ENCODE data around the gene NOTCH2. TPM values are rescaled to one million over a fixed set of nuclear protein-coding genes. Genes with fewer than 3 reads are reported as not detected.

Gene NOTCH2
- total RNA-seq, 1 donor from 2014 or later = 66.6 TPM

DNA sequence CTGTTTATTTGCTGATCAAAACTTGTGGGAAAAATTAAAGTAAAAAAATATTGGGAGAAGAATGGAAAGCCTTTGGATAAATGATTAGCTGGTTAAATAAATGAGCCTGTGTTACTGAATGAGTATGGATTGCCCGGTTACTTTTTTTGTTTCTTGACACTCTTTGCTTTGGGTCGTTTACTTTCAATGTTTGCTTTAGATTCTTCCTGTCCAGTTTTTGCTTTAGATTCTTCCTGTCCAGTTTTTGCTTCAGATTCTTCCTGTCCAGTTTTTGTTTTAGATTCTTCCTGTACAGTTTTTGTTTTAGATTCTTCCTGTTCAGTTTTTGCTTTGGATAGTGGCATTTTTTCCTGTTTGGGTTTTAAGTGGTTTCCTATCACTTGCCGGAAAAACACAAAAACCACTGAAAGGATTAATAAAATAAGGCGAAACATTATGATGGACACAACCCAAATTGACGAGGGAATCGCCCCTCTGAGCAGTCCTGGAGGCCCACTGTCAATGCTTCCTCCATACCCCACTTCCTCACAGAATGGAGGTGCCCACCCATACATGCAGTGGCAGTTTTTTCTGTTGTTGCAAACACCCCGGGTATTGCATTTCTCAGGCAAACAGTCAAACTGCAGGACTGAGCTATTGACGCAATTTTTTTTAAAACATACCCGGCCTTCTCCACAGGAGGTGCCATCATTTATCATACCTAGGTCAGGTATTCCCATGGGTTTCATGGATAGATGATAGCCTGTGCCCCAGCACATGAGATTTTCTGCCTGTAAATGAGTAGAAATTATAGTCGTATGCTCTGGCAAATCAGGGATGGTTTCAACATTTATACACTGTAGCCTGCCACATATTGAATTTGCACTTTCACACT lies 175.4 kb downstream of the NOTCH2 start:
- H3K4me1 Mint-ChIP-seq = no peaks in the 10 kb centered on the region
- Histone ChIP-seq H3K9me3 (ENCODE audit: low read depth) (no peaks in the 10 kb centered on the region), H3K27me3 (no peaks in the 10 kb centered on the region), H2AFZ (replicated peaks) (no peak overlapping the region), H3K79me2 (ENCODE audit: low read depth) (no peaks in the 10 kb centered on the region), H3K4me1 (no peaks in the 10 kb centered on the region), H3K4me3 (no peak overlapping the region), H3K27ac (no peak overlapping the region), H3F3A (ENCODE audit: low read depth) (no peaks in the 10 kb centered on the region), H4K20me1 (ENCODE audit: low read depth) (no peaks in the 10 kb centered on the region), H3K4me2 (no peak overlapping the region), H3K36me3 (no peaks in the 10 kb centered on the region), H3K9ac (no peak overlapping the region)
- H3K27ac Mint-ChIP-seq = no peak overlapping the region
- no peaks in the 10 kb centered on the region for H3K36me3 Mint-ChIP-seq
- TF ChIP-seq, protein P1, sequence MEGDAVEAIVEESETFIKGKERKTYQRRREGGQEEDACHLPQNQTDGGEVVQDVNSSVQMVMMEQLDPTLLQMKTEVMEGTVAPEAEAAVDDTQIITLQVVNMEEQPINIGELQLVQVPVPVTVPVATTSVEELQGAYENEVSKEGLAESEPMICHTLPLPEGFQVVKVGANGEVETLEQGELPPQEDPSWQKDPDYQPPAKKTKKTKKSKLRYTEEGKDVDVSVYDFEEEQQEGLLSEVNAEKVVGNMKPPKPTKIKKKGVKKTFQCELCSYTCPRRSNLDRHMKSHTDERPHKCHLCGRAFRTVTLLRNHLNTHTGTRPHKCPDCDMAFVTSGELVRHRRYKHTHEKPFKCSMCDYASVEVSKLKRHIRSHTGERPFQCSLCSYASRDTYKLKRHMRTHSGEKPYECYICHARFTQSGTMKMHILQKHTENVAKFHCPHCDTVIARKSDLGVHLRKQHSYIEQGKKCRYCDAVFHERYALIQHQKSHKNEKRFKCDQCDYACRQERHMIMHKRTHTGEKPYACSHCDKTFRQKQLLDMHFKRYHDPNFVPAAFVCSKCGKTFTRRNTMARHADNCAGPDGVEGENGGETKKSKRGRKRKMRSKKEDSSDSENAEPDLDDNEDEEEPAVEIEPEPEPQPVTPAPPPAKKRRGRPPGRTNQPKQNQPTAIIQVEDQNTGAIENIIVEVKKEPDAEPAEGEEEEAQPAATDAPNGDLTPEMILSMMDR (IDR thresholded peaks at IDR 0.05) = no peak
- TF ChIP-seq EZH2 (IDR thresholded peaks at IDR 0.05) = no peak
- peaks cover 4% of the 10 kb centered on the region for H3K9me3 Mint-ChIP-seq
- H3K4me3 Mint-ChIP-seq = no peak overlapping the region
- no peaks in the 10 kb centered on the region for H3K27me3 Mint-ChIP-seq (ENCODE audit: insufficient read depth, low read depth)
- no peak for DNase-seq (ENCODE audit: low spot score)

DNA sequence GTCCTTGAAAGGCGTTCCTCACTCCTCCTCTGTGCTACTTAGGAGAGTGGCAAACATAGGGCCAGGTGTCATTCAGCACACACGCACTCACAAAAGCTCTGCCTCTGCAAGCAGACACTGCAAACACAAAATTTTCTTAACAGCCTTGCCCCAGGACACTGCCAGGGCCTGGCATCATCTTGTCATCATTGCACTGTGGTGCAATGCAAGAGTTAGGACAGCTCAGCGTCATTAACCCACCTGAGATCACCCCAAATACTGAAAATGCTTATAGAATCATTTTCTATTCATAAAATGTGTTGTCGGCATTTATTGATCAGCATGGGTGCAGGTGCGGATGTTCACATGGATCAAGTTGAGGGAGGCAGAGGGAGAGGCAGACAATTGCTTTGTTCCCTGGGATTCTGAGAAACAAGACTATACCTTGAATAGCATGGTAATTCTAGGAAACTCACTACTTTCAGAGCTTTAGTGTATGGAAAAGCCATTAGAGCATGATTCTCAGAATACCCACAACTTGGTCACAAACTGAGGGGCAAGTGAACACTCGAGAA lies 176.1 kb downstream of the NOTCH2 start:
- Histone ChIP-seq H3K4me3 (no peak overlapping the region), H3K27ac (no peak overlapping the region), H3K9ac (no peak overlapping the region), H3K9me3 (ENCODE audit: low read depth) (no peaks in the 10 kb centered on the region), H3F3A (ENCODE audit: low read depth) (no peaks in the 10 kb centered on the region), H3K4me2 (no peak overlapping the region), H3K79me2 (ENCODE audit: low read depth) (no peaks in the 10 kb centered on the region), H3K27me3 (no peaks in the 10 kb centered on the region), H4K20me1 (ENCODE audit: low read depth) (no peaks in the 10 kb centered on the region), H3K36me3 (no peaks in the 10 kb centered on the region), H2AFZ (replicated peaks) (no peak overlapping the region), H3K4me1 (no peaks in the 10 kb centered on the region)
- Mint-ChIP-seq H3K27me3 (ENCODE audit: insufficient read depth, low read depth) (no peaks in the 10 kb centered on the region), H3K27ac (no peak overlapping the region), H3K4me3 (no peak overlapping the region), H3K9me3 (peaks cover 12% of the 10 kb centered on the region), H3K36me3 (no peaks in the 10 kb centered on the region), H3K4me1 (no peaks in the 10 kb centered on the region)
- TF ChIP-seq EZH2phosphoT487 (IDR thresholded peaks at IDR 0.05) = no peak
- DNase-seq (ENCODE audit: low spot score) = no peak

DNA sequence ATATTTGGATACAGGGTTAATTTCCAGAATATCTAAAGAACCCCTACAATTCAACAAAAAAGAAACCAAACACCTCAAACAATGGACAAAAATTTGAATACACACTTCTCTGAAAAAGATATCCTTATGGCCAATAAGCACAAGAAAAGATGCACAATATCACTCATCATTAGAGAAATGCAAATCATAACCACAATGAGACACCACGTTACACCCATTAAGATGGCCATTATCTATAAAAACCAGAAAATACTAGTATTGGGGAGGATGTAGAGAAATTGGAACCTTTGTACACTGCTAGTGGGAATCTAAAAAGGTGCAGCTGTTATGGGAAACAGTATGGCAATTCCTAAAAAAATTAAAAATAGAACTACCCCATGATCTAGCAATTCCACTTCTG lies 178.1 kb downstream of the NOTCH2 start:
- H3F3A ChIP-seq (ENCODE audit: low read depth) = no peaks in the 10 kb centered on the region
- H3K27ac ChIP-seq = no peak overlapping the region
- H3K4me3 Mint-ChIP-seq = no peak overlapping the region
- TF ChIP-seq, protein P1 (IDR thresholded peaks at IDR 0.05) = no peak
- H3K9me3 Mint-ChIP-seq = peaks cover 17% of the 10 kb centered on the region
- H2AFZ ChIP-seq (replicated peaks) = no peak overlapping the region
- no peaks in the 10 kb centered on the region for H3K27me3 Mint-ChIP-seq (ENCODE audit: insufficient read depth, low read depth)
- H3K4me2 ChIP-seq = no peak overlapping the region
- no peaks in the 10 kb centered on the region for H3K79me2 ChIP-seq (ENCODE audit: low read depth)
- no peak overlapping the region for H3K27ac Mint-ChIP-seq
- H3K36me3 ChIP-seq = no peaks in the 10 kb centered on the region
- DNase-seq (ENCODE audit: low spot score) = no peak
- H3K27me3 ChIP-seq = no peaks in the 10 kb centered on the region
- H4K20me1 ChIP-seq (ENCODE audit: low read depth) = no peaks in the 10 kb centered on the region
- no peak overlapping the region for H3K9ac ChIP-seq
- no peak overlapping the region for H3K4me3 ChIP-seq
- no peaks in the 10 kb centered on the region for H3K9me3 ChIP-seq (ENCODE audit: low read depth)
- no peaks in the 10 kb centered on the region for H3K4me1 Mint-ChIP-seq
- no peaks in the 10 kb centered on the region for H3K36me3 Mint-ChIP-seq
- H3K4me1 ChIP-seq = no peaks in the 10 kb centered on the region

DNA sequence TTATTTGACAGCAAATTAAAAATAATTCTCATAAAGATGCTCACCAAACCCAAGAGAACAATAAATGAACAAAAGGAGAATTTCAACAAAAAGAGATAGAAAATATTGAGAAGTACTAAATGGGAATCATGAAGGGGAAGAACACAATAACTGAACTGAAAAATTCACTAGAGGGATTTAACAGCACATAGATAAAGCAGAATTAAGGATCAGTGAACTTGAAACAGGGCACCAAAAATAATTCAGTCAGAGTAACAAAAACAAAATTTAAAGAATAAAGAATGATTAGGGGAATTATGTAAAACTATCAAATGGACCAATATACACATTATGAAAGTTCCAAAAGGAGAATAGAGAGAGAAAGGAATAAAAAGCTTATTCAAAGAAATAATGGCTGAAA lies 181.0 kb downstream of the NOTCH2 start:
- no peak overlapping the region for H3K4me2 ChIP-seq
- no peaks in the 10 kb centered on the region for H3K9me3 ChIP-seq (ENCODE audit: low read depth)
- H3K27ac ChIP-seq = no peak overlapping the region
- Mint-ChIP-seq H3K4me3 (no peak overlapping the region), H3K9me3 (peaks cover 17% of the 10 kb centered on the region), H3K36me3 (no peaks in the 10 kb centered on the region), H3K4me1 (no peaks in the 10 kb centered on the region), H3K27me3 (ENCODE audit: insufficient read depth, low read depth) (no peaks in the 10 kb centered on the region), H3K27ac (no peak overlapping the region)
- no peaks in the 10 kb centered on the region for H3F3A ChIP-seq (ENCODE audit: low read depth)
- H3K27me3 ChIP-seq = no peaks in the 10 kb centered on the region
- H3K79me2 ChIP-seq (ENCODE audit: low read depth) = no peaks in the 10 kb centered on the region
- no peak overlapping the region for H2AFZ ChIP-seq (replicated peaks)
- no peaks in the 10 kb centered on the region for H3K36me3 ChIP-seq
- H3K9ac ChIP-seq = no peak overlapping the region
- no peaks in the 10 kb centered on the region for H3K4me1 ChIP-seq
- no peak for TF ChIP-seq EZH2 (IDR thresholded peaks at IDR 0.05)
- TF ChIP-seq, protein P1 (IDR thresholded peaks at IDR 0.05) = no peak
- no peak for TF ChIP-seq EZH2phosphoT487 (IDR thresholded peaks at IDR 0.05)
- no peak overlapping the region for H3K4me3 ChIP-seq
- no peaks in the 10 kb centered on the region for H4K20me1 ChIP-seq (ENCODE audit: low read depth)
- no peak for DNase-seq (ENCODE audit: low spot score)
